Measurements from ENCODE around the gene TEX55. TPM values are rescaled to one million over a fixed set of nuclear protein-coding genes. Genes with fewer than 3 reads are reported as not detected.

Gene TEX55
- total RNA-seq, 2 experiments from 2014 or later, result not detected

Other genes with a start within 250 kb of the TEX55 start
- gene IGSF11, start 111.3 kb upstream of the TEX55 start, total RNA-seq, result not detected
- gene UPK1B, start 27.4 kb downstream of the TEX55 start, total RNA-seq, result not detected
- 10 to 100 TPM; 15.9 to 19.2 TPM for gene B4GALT4, start 94.7 kb downstream of the TEX55 start, total RNA-seq
- gene ARHGAP31, start 148.2 kb downstream of the TEX55 start, total RNA-seq, result 10 to 100 TPM; 17.3 to 18.6 TPM